Ureter (tissue), 1 donor: ENCODE results near the gene PDSS2. TPM values are rescaled to one million over a fixed set of nuclear protein-coding genes. Genes with fewer than 3 reads are reported as not detected.
A peak's percentile ranks its signal among the peaks of the same experiment; 100 is the strongest.
"Not testable (repeated sequence)": the region's sequence is repeated elsewhere in the genome, so short reads cannot be mapped to it uniquely, and the experiment has no call there.

Experiments used
- DNase-seq: peaks from one replicate; pipeline ENCODE4 v3.0.0-alpha.2; 2020; ENCODE audit warnings: low spot score
- total RNA-seq: library from RNA; stranded (reverse); gene quantifications from one replicate; pipeline ENCODE4 v1.2.4, GENCODE V29; 2023
- donor health status: DM: yes; HTN: yes; CAD: no.

The PDSS2 gene, protein sequence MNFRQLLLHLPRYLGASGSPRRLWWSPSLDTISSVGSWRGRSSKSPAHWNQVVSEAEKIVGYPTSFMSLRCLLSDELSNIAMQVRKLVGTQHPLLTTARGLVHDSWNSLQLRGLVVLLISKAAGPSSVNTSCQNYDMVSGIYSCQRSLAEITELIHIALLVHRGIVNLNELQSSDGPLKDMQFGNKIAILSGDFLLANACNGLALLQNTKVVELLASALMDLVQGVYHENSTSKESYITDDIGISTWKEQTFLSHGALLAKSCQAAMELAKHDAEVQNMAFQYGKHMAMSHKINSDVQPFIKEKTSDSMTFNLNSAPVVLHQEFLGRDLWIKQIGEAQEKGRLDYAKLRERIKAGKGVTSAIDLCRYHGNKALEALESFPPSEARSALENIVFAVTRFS
- 17.4 TPM for total RNA-seq

DNA sequence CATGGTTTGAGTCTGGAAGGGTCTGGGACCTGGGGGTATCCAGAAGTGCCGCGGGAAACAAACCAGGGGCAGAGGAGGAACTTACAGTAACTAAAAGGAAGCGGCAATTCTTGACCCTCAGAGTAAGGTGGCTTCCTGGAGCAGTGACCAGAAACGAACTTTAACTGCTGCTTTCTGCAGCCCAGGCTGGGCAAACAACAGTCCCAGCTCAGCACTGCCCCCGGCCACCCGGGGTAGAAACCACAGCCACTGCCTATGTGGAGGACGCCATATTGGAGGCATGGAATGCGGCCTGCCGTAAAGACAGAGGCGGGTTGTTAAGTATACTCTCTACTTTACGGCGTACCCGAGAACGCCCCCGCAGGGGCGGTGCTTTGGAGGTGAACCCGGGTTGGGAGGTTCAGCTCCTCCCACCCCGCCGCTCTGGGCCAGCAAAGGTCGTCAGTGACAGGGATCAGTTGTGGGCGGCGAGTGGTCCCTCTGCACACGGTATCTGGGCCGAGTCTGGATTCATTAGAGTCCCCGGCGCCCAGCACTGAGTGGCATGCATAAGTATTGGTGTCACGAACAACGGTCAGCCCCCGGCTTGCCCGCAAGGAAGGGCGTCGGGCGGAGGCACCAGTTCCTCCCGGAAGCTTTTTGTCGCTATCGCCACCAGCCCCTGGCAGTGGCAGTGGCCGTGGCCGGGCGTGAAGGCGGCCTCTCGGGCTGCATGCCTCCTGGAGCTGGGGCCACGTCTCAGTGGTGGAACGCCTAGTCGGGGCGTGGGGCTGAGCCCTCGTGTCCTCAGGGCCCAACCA is at the start of gene PDSS2:
TSS of gene PDSS2 (minus strand) at position 282 of the 800 bp plus-strand sequence. CDS start at position 3, 279 bp downstream.
- peak; percentile 97 for DNase-seq

DNA sequence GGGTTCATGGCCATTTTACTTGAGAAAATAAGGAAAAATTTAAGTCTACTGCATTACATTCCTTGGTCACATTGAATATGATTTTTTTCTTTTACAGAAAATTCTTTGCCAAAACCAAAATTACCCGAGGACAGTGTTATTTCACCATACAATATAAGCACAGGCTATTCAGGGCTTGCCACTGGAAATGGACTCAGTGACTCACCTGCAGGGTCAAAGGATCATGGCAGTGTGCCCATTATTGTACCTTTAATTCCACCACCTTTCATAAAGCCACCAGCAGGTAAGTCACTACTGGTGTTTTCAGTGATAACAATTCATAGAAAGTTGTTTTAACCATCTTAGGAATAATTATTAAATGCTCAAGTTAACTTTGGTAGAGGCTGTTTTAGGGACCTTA is 46.8 kb upstream of the PDSS2 start:
- no peak for DNase-seq

DNA sequence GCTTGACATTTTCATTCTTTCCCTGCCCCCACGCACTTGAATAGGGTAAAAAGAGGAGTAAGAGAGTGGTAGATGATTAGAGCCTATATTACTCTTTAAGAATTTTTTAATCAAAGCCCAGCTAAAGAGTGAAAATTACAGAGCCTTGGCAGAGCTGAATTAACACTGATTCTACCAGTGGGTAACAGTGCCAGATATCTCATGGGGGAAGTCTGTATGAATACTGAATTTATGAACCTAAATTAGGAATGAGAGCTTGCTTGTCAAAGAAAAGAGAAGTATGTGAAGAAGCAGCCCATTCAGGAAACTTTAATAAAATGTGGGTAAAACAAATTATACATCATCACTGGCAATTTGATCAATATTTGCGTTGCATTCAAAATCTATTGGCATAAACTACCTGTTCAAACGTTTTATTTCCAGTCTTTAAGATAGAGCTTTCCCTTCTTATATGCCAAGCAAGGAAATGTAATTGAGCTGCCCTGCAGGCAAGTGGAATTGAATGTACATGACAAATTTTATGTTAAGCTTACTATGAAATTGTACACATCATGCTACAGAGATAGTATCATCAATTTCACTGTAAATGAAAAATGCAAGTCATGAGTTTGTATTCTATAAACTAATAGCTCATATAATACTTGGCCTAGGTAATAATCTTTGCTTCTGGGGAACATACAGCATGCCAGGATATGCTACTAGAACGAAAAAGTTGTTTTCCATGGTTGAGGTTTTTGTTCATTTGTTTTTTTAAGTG is 45.1 kb upstream of the PDSS2 start:
- DNase-seq, result no peak

DNA sequence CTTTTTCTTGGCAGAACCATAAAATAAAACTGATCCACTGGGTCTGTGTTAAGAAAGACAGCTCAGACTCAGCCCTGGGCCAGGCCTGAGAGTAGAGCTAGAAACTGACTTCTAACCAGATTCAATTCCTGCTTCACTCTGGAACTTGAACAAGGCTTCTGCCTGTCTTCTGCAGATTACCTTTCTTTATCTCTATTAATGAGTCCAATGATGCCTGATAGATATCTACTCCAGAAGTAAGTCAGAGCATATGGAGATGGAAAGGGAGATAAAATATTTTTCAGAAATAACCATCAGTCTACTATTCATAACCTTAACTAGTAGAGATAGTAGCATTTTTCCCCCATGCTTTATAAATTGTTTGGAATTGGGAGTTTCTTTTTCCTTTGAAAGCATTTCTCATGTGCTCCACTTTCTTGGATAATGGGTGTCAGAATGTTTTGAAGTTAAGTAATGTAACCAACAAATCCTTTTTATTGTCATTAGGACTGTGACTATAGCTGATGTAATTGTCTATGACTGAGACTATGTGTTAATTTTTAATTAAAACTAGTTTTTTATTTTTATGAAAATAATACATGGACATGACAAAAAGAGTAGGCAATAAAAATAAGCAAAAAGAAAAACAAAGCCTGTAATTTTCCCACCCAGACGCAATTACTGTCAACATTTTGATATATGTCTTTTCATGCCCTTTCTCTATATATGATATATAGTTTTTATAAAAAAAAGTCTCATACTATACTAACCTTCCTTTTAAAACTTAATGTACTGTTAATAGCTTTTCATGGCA is 37.7 kb upstream of the PDSS2 start:
- DNase-seq, result no peak

DNA sequence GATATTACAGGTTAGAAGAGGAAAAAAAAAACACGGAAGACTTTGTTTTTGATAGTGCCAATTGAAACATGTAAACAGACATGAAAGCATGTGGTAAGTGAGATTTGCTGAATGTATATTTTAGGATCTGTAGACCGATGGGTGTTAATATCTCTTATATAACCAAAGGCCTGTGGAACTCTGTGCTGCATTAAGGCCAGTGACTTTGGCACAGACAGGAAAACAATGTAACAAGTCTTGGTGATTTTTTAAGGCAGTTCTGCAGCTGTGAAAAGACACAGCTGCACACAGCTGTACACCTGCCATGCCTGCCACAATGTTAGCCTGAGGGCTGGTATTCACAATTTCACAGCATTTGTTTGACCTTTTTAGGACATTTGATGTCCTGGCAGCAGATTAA is 36.6 kb upstream of the PDSS2 start:
- no peak for DNase-seq

DNA sequence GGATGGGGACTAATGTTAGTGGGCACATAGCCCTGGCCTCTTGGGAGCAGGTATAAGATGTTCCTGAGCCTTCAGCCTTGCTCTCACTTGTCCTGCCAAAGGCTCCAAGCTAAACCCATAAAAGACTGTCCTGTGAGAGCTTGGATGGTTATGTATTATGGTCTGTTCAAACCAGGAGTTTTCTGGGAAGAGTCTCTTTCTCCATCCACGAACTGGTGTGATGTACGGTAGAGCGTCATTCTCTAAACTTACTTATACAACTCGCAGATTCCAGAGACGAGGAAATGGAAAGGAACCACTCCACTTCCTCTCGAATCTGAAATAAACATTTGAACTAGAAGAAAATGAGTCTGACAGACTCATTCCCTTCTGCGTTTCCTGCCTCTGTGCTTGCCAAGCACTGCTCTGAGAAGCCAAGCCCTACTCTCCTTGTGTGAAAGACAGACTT is 35.9 kb upstream of the PDSS2 start:
- no peak for DNase-seq

DNA sequence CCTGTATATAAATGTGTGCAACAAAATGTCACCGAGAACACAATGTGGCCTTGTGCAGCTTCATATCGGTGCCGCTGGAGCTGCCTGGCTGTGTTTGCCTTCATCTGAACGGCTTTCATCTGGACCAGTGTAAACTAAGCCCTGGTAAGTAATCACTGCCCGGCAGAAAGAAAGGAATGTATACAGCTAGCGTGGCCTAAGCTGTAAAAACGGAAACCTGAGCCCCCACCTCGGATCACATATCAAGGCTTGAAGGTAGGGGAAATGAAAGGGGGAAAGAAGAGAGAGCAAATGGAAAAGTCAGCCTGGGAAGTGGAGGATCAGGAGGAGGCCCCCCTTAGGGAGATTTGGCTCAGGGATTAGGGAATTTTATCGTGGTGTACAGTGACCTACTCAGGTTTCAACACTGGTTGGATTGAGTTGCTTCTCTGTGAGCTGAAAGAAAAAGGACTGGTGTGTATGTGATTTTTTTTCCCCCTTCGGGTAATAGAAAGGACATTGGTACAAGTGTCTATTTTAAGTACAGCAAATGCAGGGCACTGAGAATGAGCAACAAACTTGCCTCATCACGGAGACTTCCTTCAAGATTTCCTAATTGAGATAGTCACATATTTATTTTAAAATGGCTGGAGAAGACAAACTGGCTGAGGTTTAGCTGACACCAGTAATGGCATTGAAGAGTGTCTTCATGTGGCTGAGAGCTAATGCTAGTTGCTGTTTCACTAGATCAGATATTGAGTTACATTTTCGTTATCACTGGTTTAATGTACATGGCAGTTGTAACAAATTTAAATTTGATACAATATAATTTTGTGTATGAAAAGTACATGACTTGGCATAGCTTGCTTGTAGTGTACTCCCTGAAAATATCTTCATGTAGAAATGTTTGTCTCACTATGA is 34.0 kb upstream of the PDSS2 start:
- DNase-seq, result no peak

DNA sequence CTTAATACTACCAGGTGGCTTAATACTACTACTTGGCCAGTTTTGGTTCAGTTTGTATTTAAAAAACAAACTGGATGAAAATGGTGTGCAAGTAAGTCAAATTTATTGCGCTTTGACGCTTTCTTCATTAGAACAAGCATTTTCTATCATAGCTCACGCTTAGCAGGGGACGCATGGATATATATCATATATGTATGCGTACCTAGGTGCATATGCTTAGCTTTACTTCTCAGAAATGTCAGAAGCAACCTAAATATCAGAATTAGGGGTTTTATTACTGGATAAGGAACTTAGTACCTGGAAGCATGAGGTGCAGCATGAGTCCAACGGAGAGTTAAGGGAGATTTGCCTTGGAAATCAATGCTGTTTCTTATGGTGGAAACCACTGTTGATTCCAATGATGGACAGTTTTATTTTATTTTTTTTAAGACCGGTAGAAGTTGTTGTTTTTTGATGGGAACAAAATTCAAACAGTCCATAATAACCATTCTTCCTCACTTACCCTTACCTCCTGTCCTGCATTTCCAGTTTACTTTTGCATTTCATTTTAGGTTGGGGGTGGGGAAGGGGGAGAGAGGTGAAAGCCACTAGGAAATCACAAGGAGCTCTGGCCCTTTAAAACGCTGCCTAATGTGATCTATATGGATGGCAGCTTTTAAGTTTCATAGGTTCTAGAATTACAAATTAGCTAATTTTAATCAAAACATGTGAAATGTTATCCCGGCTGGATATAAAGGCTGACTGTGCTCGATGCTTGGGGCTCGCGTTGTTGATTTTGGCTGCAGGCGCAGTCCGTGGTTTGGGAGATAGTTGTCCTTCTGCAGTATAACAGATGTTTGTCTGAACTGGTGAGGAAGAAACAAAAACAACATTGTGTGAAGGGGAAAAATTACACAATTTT is 32.6 kb upstream of the PDSS2 start:
- DNase-seq, result peak; percentile 53

DNA sequence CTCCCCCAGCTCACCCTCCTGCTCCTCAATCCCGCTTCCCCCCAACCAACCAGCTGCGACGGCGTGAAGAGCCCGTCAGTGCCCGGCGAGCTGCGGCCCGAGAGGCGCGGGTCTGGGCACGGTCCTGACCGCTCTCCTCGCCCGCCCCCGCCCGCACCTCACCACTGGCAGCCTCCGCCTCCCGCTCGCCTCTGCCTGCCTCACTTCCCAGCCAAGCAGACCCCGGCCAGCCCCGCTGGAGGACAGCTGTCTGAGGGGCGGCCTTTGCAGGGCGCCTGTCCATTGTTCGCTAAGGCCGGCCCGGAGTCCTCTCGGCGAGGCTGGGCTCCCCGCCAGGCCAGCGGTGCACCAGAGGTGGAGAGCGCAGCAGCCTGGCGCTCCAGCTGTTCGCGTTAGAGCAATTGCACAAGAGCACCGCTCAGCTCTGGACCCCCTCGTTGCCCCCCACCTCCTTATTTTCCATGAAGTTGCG is 31.8 kb upstream of the PDSS2 start:
- DNase-seq, result peak; percentile 56

DNA sequence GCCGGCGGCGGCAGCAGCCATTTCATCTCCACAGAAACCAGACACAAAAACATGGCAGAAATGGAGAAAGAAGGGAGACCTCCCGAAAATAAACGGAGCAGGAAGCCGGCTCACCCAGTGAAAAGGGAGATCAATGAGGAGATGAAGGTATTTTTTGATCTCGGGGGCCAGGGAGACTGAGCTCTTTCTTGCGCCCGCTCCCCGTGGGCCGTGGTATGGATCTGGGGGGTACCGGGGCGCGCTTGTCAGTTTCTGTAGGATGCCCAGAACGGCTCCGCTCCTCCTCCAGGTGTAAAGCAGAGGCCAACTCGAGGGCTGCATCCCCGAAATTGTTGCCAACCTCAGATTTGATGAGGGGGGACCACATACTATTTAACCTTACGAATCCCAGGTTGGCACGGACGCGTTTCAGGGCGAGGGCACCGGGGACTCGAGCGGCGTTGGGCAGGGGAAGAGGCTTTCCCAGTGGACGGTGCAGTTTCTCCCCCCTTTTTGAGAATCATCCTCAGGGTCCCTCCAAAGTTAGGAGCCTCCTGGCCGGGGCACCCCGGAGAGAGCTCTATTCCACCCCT is 31.3 kb upstream of the PDSS2 start:
- no peak for DNase-seq

DNA sequence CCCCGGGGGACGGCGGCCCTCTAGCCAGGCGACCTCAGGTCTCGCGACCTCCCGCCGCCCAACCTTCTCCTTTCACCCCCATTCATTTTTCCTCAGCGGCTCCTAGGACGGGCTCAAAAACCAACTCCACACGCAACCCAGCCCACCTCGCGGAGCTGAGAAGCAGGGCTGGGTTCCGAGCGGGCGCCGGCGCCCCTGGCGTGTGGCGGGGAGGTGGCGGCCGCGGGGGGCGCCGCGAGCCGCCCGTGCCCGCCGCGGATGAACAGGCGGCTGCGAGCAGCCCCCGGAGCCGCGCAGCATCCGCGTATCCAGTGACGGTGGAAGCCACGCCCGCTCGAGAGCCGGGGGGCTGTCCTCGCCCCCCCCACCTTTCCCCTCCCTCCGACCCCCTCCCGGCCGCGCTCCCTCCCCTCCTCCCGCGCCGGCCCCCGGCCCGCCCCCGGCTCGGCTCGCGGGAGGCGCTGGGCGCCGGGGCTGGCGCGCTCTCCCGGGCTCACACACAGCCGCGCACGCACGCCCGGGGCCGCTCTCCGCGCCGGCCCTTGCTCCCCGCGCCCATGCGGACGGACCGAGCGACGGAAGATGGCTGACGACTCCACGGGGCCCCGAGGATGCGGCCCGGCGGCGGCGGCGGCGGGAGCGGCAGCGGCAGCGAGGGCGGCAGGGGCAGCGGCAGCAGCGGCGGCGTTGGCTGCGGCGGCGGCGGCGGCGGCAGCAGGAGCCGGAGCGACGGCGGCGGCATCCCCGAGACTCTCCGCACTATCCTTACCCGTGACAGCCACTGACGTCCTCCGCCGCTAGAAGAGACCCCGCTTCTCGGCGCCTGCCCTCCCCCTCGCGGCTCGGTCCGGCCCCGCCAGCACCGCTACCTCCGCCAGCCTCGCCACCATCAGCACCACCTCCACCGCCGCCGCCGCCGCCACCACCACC is 30.5 kb upstream of the PDSS2 start, which contains the start of gene SOBP:
TSS of gene SOBP (plus strand) at position 482 of the 930 bp plus-strand sequence. CDS start 500 bp downstream, outside the sequence.
- DNase-seq, result peak; percentile 55

DNA sequence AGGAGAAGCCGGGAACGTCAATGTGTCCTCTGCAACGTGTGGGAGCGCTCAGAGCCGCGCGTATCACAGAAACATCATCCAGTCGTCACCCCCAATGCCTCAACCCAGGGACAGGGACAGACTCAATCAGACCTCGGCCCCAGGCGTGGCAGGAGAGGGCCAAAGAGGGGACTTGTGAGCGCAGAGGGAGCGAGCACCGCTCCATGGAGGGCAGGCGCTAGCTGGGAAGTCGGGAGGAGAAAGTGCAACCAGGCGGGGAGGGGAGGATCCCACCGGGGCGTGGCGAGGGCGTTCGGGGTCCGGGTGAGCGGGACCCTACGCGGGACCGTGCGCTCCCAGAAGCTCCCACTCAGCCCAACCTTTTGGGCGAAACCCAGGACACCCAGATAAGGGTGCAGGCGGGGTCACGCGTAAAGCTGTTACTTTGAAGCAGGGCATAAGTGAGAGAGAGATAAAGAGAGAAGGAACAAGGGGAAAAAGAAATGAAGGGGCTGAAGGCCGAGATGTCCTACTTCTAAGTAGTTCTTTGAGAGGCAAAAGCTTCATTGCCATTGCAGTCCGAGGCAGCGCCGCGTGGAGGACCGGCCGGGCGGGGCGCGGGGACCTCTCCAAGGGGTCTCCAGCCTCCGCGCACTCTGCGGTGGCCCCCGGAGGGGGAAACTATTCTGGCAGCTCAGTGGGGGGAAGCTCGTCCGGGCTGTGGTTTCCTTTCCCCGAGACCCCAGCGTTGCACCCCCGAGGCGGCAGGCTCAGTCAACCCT is 29.7 kb upstream of the PDSS2 start:
- DNase-seq, result peak; percentile 54

DNA sequence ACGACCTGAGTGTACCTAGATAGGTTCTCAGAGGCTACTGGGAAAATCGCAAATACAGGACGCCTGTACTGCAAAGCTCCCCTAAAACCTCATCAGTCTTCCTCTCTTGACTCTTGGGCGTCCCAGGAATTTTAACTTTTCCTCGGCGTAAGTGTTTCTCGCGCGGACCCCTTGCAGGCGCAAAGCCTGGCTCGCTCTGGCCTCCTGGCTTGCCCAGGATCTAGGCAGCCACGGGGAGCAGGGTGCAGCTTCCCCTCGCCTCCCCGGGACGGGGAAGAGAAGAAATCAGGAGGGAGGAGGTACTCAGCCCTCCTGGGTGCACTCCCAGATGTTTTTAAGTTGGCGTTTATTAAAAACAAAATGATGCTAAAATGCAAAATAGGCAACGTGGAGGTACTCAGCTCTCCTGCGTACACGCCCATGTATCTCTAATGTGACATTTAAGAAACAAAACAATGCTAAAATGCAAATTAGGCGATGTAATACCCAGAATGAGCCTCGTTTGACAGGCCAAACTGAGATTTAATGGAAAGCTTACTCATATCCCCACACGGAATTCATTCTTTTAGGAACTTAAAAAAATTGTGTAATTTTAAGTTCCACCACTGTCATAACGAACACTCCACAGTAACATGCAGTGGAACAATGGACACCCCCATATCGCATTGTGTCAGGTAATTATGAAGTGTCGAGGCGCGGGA is 29.0 kb upstream of the PDSS2 start:
- no peak for DNase-seq

DNA sequence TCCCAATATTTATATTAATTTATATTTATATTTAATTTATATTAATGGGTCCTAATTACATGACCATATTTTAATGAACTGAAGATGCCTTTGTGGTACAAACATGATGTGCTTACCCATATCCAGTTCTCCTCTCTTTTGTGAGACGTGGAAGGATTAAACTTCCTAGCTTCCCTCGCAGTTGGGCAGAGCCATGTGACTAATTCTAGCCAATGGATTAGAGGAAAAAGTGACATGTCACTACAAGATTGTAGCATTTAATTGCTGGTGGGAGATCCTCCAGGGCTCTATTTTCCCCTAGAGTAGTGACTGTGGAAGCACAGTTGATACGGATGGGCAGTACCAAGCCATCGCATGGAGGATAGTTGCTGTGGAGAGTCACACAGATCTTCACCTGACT is 25.8 kb upstream of the PDSS2 start:
- no peak for DNase-seq

DNA sequence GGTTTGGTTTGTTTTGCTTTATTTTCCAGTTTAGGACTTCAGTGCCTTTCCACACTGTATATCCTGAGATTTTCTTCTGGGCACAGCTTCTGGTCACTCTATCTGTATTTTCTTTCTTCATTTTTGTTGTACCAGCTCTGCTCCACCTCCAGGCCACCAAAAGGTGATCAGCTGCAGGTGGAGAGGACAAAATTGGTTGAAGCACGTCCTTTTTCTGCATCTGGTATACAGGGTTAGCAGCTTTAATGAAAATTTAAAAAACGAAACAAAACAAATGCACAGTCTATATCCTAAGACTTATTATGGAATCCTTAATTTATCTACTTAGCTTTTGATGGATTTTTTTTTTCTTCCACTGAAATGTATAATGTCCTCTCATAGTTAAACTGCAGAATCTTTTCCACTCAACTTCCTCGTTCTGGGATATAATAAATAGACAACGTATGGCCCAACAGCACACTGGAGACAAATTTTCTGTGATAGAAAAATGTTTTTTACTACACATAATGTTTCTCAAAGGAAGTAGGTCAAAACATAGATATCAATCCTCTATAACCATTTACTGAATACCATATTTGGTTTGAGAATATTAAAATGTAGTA is 19.8 kb upstream of the PDSS2 start:
- DNase-seq, result no peak

DNA sequence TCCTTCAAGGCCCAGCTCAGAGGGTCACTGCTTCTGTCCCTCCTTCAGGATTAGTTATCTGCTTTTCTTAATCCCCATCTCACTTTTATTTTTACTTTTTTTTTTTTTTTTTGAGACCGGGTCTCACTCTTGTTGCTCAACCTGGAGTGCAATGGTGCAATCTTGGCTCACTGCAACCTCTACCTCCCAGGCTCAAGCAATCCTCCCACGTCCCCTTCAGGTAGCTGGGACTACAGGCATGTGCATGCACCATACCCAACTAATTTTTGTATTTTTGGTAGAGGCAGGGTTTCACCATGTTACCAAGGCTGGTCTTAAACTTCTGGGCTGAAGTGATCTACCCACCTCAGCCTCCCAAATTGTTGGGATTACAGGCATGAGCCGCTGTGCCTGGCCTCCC is 16.5 kb upstream of the PDSS2 start:
- DNase-seq, result not testable (repeated sequence)
